GM19438 (cell line): ENCODE results near the gene NUCB2.

Experiments used
- ATAC-seq: cut with Tn5 transposase; IDR thresholded peaks from one replicate; pipeline ENCODE4 v1.9.1; 2021; ENCODE audit warnings: low read depth; ENCODE audit not compliant: unreplicated experiment

The NUCB2 gene

DNA sequence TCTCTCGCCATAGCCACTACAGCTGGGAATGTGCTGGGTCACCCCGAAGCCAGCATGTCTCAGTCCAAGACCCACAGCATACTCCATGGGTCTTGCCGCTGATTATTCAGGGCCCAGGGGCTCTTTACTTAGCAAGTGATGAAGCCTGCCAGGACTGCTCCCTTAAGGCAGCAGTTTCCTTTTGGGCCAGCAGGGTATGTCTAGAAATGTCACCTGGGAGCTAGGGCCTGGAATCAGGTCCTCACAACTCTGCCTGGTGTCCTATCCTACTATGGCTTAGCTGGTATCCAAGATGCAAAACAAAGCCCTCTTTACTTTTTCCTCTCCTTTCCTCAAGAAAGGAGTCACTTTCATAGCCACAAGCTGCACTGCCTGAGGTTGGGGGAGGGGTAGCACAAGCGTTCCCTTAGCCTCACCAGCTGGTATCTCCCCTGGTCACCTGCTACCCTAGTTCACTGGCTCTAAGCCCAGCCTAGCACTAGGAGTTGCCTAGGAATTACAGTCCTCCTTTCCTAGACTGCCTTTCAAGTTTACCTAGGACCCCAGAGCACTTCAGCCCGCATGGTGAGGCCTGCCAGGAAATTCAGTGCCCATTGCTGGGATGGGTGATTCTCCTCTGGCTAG is 52.4 kb downstream of the NUCB2 start:
- ATAC-seq: no peak

DNA sequence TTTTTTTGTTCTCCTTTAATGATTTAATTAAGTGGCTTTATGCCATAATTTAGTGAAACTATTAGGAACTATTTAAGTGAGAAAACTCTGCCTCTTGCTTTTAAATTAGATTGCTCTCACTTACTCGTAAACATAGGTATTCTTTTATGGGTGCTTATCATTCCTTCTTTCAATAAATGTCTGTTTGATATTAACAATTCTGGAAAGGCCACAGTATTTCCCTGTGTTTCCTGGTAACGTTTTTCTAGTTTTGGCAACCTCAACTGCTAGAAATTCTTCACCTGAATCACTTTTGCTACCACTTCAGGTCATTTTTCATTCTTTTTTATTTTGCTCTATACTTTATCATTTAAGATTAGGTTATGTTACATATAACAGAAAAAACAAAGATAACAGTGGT is 55.1 kb downstream of the NUCB2 start:
- ATAC-seq: no peak

DNA sequence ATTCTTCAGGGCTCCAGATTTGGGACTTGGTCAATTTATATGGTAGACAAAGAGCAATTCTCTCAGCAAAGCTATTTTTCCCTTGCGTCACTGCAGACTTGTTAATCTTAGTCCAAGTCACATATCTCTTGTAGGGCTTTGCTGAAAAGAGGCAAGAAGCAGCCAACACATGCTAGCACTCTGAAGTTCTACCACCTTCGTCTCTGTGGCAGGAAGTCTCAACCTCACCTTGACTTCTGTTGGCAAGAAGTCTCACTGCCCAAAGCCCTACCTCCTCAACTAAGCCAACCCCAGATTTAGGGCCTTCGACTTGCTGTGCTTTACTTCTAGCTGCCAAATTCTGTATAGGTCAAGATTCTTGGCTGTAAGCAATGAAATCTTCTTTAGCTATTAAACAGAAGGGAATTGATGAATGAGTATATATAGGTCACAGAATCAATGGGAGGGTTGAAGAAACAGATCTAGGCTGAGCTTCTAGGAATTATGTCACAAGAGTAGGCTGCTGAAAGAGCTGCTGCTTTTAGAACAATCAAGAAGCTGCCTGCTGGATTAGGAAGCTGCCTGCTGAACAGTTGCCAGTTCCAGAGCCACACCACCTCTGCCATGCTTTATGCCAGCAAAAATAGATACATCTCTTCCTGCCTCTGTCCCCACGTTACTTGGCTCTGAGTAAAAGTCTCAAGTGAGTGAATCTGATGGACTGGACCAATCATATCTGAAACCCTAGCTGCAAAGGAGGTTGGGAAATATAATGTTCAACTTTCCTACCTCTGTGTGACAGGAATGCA is 57.5 kb downstream of the NUCB2 start:
- ATAC-seq: no peak

DNA sequence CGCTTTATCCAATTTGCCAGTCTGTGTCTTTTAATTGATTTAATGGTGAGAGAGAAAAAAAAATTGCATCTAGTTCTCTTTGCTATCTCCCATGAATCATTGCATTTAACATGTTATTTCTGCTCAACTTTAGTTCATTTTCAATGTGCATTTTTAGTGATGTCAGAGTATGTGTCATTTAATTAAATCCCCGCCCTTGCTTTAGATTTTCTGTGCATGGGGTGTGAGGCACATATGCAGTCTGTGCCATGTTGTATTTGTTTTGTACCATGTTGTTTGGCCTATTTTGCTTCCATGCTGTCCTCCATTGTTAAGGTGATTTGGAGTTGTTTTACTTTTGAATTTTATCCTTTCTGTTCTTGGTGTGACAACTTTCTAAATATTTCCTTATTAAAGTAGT is 66.7 kb downstream of the NUCB2 start:
- ATAC-seq: no peak

DNA sequence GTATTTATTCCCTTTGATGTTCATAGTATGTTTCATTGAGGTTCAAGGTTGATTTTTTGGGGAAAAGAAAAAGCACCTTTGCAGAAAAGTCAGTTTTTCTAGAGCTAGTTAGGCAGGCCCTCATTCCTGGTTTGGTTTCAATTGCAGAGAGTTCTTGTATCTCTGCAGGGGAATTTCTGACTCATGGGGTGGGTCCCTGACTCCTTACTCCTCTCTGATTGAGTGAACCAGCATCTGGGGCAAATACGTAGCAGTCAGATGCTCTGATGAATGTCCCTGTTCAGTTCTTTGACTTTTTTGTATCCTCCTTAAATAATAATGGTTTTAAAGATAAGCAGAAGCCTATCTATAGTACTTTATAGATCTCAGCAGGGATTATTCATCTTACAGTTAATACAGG is 67.4 kb downstream of the NUCB2 start:
- ATAC-seq: no peak

DNA sequence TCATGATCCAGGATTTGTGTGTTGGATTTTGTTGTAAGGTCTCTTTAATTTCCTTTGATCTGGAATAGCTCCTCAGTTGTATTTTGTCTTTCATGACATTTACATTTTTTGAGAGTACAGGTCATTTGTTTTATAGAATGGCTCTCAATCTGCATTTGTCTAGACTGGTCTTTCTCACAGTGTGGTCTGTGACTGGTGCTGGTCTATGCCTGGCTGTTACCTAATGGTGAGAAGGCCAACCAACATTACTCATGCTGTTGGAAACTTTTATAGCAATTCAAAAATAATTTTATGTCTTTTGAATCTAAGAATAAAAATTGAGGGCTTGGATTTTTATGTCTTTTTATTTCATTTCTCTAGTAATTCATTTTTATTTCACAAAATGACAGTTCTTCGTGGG is 71.1 kb downstream of the NUCB2 start:
- no peak for ATAC-seq

DNA sequence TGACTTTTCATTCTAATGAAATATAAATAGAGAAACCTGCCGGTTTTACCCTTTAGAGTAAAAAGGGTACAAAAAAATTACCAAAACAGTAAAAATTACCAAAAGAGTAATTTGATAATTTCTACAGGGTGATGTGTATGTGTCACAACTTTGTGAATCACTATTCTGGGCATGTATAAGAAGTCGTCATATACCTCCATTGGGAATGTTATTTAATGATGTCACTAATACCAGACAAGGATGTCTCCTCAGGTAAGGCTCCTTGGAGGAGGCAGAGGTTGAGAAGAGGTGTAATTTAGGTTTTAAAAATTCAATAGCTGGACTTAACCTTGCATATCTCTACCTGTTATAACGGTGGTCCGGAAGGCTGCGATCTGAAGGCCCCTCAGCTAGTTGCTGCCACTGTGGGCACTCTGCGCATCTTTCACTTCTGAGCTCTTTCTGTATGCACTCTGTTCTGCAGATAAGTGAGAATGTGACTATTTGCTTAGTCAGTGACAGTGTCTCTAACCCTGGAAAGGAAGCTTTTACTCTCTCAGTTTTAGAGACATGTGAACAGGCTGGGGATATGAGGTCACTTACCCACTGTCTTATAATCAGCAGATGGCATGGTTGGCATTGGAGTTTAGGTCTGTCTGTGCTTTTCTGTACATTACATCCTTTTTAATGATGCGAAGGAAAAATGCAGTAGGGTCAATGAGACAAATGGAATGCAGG is 74.1 kb downstream of the NUCB2 start:
- no peak for ATAC-seq

DNA sequence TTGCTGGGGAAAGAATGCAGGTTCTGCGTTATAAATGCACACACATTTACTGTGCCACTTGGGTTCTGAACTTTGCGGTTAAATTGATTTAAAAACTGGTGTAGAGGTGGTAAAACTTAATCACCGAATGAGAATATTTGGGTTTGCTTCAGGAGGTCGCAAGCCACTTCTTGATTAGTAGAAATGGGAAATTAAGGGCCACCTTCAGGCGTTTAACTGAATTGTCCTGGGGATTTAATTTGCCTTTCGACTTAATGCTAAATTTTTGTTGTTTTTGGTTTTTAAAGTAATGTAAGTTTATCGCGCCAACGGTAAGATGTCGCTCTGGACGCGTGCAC is 74.6 kb downstream of the NUCB2 start:
- no peak for ATAC-seq

DNA sequence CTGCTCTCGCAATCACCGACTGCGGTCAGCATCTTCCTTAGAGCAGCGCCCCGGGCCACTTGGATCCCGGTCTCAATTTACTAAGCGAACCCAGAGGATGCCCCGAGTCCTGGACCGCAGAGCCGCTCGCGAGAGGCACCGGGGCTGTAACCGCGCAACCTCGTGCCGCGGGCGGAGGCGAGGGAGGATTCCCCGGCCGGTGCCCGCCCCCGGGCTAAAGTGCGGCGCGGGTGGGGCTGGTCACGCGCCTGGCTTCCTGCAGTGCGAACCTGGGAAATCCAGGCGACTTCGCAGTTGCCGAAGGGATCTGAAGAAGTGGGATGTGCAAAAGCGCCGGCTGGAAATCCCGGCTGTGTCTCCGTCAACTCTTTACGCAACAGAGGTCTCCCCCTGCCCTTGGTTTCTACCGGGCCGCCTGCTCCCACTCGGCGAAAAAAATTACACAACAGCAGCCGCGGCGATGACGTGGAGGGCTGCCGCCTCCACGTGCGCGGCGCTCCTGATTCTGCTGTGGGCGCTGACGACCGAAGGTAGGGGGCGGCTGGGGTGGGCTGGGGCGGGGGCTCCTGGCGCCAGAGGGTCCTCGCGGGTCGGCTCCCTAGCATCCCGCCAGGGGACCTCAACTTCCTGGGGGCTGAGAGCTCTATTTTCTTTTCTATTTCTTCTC is 75.1 kb downstream of the NUCB2 start, which contains the start of gene NCR3LG1:
NCR3LG1 (plus strand) TSS at position 291 of the 667 bp plus-strand sequence; CDS start at position 461, 170 bp downstream.
- ATAC-seq: no peak

DNA sequence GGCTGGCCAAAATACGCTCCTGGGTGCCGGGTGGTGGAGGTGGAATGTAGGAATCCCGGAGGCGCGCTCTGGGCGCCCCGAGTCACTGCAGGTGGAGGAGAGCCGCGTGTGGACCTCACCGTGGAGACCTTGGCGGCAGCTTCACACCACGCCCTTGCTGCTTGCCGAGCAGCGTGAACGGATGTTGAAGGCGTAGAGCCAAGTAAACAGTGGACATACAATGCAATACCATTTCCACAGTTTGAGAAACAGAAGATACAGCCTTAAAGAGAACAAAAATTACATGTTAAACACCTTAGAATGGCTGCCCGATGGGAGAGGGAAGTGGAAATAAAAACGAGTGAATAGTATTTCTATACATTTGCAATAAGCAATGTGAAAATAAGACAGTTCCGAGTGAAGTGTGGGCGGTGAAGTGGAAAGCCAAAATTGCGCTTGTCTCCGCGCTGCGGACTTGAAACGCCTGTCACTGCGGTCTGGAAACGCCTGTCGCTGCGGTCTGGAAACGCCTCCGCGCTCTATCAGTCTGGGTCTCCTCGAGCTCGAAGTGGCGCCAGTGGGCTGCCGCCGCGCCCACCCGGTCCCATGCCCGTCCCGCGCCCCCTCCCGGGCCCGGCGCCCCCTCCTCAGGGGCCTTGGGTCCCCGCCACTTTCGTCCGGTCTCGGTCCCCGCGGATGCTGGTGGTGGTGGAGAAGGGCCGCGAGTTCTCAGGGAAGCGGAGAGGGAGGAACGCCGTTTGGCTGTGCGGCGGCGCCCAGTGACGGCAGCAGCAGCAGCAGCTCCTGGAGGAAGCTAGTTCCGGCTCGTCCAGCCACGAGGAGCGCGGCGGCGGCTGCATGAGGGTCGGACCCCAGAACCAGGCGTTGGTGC is 76.6 kb downstream of the NUCB2 start:
- ATAC-seq: no peak

DNA sequence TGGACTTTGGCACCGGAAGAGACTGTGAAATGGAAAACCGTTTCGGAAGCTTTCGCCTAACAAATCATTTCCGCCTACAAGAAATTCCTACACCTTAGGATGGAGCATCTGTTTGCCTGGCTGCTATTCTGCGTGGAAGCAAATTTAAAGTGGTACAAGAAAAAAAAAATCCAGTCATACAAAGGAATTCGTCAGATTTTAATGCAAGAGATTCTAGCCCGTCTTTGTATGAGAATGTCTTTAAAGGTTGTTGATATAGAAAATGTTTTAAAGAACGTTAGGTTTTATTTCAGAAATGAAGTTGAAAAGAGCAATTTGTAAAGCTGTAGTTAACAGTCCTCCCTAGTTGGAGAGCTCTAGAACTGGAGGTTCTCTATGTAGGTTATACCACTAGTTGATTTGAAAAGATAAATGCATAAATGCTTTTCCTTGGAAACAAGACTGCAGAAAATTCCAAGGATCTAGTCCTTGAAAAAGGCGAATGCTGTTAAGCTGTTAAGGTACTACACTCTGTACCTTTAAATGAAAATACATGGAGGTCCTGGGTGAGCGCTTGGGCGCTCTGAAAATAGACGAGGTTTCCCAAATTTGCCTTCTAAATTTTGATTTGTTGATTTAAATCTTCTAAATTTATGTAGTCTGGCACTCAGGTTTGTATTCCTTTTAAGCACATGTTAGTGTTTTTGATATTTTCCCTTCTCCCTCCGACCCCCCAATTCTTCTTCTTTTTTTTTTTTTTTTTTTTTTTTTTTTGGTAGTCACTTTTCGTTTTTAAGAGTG is 77.5 kb downstream of the NUCB2 start:
- ATAC-seq: no peak

DNA sequence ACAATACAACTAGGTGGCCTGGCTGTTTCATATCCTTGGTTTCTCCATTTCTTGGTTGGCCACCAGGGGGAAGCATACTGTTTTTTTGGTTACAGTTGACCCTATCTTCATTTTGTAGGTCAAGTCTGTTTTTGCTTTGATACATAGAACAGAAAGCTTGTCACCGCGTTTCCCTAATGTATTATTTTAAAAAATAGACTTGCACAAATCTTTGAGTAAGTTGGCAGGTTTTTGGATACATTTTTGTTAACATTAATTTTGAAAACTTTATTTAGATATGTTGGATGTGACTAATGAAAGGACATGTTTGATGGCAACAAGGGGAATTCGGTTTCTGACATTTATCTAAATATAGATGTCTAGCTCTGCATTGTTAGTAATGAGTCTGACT is 78.1 kb downstream of the NUCB2 start:
- no peak for ATAC-seq

DNA sequence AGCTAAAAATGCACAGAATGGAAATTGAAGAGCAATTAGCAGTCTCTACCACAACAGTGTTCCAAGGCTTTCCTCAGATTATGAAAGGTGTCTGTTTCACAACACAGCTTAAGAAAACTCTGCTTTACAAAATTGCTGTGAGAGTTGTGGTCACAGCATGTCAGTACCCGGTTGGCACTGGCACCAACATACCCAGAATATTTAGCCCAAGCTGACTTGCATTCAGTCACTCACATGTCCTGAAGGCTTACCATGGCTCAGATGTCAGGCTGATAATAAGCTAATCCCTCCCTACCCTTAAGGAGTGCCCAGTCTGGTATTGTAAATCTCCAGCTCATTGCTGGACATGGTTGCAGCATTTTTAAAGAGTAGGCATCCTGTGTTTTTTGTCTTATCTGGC is 90.0 kb downstream of the NUCB2 start:
- no peak for ATAC-seq

DNA sequence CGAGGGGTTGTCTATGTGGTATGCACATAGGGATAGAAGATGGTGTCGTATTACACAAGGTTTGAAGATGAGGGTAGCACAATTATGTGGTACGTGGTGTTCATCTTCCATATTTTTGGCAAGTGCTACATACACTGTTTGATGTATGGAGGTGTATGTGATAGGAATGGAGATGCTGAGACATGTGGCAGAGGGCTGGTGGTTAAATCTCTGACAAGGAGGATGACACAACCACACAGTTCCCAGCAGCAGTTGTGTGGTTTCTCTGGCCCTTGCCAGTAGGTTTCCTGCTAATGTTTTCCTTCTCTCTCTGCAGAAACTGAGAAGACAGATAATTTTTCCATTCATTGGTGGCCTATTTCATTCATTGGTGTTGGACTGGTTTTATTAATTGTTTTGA is 92.0 kb downstream of the NUCB2 start:
- no peak for ATAC-seq

DNA sequence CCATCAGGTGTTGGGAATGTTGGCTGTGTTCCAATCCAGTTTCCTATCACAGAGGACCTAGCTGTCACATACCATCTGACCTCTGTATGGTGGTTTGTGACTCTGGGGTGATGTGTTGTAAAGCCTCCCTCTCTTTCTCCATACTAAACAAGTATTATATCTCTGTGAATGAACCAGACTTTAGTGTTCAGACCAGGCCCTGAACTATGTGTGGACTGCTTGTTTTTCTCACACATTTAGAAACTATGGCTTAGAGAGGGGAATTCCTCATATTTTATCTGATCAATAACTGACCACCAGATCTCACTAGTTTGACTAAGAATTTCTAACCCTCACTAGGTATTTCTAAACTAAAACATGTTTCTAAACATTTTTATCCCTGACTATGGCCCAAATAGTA is 92.6 kb downstream of the NUCB2 start:
- no peak for ATAC-seq

DNA sequence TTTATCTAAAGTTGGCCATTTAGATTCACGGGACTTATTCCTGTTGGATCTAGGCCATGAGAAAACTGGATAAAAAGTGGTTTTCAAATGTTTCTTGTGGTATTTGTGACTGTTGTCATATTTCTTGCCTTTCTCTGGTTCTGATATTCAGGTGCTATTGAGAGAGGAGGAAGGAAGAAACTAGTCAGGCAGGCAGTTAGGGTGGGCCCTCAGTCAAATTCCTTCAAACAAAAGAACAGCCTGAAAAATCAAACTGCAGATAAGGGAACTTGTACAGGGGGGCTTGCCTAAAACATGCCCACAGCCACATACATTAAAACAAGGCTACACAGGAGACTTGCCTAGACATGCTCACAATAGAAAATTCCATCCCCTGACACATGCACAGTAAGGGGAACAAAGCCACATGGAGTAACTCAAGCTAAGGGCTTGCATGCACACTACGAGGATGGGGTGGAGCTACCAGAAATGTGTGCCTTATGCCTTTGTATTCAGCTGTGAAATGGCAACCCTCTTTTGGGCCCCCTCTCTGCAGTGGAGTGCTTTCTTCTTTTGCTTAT is 93.2 kb downstream of the NUCB2 start:
- ATAC-seq: no peak

DNA sequence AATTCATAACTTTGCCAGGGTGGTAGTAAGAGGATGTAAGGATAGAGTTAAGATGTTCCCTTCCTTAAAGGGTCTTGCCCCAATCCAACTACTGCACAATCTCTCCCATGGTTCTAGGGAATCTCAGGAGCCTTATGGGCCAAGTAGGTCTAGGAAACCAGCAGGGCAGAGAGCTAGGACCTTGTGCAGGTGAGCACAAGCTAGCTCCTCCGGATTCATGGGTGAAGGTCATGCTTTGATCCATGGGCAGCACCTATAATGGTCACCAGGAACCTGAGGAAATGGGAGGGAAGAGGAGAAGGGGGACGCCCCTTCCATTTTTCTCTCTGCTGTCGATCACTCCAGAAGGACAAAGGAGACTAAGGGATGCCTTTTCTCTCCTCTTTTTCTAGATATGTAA is 95.1 kb downstream of the NUCB2 start:
- no peak for ATAC-seq

DNA sequence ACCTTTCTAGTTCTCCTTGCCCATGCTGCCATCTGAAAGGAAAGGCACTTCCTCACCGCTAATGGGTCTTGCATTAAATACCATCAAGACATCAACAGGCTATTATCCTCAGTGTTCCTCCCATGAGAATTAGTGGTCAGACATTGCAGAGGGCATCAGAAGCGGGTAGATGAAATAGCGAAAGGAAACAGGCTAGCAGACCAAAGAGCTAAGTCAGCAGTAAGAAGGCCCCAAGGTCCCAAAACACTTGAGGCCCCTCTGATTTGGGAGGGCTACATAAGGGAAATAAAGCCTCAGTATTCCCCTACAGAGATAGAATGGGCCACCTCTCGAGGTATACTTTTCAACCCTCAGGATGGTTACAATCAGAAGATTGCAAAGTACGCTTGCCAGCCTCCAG is 99.0 kb downstream of the NUCB2 start:
- no peak for ATAC-seq

DNA sequence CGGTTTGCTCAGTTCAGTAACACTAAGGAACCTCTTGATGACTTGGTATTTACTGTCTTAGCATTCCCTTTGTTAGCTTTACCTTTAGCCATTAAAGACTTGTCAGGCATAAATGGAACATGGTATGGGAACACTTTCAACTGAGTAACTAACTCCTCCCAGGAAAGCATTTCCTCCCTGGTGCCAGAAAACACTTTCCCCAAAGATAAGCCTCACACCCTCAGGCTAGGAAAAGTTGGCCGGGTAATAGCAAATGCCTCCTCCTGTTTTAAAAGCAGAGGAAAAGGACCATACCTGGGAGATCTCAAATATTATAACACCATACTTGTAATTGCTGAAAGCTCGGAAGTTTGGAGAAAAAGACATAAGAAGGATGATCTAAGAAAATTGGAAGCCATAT is 100.0 kb downstream of the NUCB2 start:
- no peak for ATAC-seq
